NT2/D1 (cell line): Measurements from ENCODE around the gene VPREB3.

Experiments used
- SUZ12 ChIP-seq: IDR thresholded peaks from 2 replicates; pipeline ENCODE4 v1.6.1; 2011; ENCODE audit not compliant: insufficient read length, insufficient read depth; ENCODE audit errors: extremely low read depth
- YY1 ChIP-seq: IDR thresholded peaks from 2 replicates; pipeline ENCODE4 v1.6.1; 2011; ENCODE audit not compliant: insufficient read length, insufficient read depth
- ZNF274 ChIP-seq: IDR thresholded peaks from 2 replicates; pipeline ENCODE4 v1.6.1; 2011; ENCODE audit warnings: mild to moderate bottlenecking, low read depth, low read length

- TF ChIP-seq ZNF274 (no peak), SUZ12 (no peak), YY1 (no peak)
Measured at GRCh38 chr22:23781065-23781464, 26.8 kb upstream of the VPREB3 start.
